Dedifferentiated amniotic fluid mesenchymal stem cell (primary cell): ENCODE measurements around the gene WNT9A.

Source experiments
- DNase-seq: peaks from one replicate; pipeline ENCODE4 v3.0.0-alpha.2; 2016; ENCODE audit errors: extremely low spot score

The WNT9A gene

DNA sequence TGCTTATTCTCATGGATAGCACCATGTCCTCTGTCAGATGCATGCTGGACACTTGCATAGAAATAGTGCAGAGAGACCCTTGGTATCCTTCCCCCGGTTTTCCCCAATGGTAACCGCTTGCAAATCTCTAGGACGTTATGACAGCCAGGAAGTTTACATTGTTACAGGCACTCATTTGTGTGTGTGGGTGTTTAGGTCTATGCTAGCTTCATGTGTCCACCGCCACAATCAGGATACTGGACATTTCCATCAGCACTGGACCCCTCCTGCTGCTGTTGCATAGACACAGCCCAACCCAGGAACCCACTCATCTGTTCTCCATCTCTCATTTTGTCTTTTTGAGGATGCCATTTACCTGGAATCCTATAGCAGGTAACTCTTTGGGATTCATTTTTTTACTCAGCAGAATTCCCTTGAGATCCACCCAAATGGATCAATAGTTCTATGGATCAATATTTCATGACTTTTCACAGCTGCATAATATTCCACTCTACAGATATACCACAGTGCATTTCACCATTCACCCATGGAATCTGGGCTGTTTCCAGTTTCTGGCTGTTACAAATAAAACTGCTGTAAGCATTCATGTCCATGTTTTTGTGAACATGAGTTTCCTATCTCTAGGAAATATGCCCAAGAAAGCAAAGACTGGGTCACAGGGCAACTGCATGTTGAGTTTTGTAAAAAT is 6.6 kb upstream of the WNT9A start:
- no peak for DNase-seq

GRCh38 chr1:227953022-227953412 is 5.3 kb upstream of the WNT9A start:
- no peak for DNase-seq

GRCh38 chr1:227952374-227953021 is 4.8 kb upstream of the WNT9A start:
- no peak for DNase-seq

GRCh38 chr1:227951624-227952373 is 4.1 kb upstream of the WNT9A start:
- DNase-seq = no peak

GRCh38 chr1:227950735-227951346 is 3.1 kb upstream of the WNT9A start:
- no peak for DNase-seq

DNA sequence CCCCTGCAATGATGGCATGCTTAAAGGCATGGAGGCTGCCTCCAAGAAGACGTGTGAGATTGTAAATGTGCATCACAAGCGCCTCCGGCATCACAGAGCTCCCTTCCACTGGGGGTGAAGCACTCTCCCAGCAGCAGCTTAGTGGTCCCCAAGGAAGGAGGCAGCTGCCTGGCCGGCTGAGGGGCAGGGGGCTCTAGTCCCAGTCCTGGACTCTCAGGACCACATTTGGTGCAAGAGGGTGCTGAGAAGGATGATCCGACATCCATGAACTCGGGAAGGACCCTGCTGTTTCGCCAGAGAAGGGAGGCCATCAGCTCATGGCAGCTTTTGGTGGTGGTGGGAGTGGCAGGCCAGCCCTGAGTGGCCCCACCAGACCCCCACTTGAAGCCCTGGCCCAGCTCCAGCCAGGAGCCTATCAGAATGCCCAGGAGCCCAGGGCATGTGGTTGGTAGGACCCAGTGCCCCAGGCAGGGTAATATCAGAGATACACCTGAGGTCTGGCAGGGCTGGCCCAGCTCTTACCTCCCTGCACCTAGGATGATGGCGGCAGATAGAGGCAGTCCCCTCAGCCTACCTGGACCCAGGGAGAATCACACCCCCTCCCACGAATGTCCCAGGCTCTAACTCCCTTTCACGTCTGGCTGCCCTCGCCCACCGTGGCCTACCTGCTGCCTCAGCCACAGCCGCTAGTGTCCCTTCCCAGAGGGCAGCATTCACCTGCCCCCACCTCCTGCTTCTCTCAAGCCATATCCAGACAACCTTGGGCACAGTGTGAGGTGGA is 2.4 kb upstream of the WNT9A start:
- DNase-seq = no peak

DNA sequence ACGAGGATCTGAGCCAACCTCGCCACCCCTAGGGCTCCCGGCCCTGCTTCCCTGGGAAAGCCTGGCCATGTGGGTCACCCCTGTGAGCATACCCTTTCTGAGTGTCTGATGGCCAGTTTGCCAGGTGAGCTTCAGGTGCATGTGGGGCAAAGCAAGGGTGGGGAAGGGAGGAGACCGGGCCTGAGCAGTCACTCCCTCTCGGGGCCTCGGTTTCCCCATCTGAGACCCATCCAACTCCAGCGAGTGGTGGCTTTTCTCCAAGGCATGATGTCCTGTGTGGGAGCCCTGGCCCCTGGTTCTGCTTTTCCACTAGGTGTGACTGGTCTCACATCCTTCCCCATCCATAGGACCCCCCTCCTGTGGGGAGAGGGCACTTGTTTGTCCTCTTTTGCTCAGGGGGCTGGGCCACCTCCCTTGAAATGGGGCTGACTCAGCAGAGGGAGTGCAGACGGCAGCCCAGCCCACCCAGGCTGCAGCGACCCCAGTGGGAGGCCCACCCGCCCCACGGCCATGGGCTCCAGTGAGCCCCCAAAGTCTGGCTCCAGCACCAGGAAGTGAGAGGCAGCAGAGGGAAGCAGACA is 1.7 kb upstream of the WNT9A start:
- no peak for DNase-seq

GRCh38 chr1:227948493-227949260 is 945 bp upstream of the WNT9A start:
- no peak for DNase-seq

DNA sequence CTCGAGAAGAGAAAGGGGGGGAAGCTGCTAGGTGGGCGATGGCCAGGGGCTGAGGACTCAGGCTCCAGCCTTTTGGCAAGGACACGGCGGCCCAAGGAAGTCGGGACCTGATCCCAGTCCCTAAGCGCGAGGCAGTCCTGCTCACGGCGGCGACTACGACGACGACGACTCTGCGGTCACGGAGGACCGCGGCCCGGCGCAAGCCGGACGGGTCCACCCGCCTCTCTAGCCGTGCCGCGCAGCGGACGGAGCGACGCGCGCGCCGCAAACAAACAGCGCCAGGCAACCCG is 401 bp downstream of the WNT9A start:
- no peak for DNase-seq

DNA sequence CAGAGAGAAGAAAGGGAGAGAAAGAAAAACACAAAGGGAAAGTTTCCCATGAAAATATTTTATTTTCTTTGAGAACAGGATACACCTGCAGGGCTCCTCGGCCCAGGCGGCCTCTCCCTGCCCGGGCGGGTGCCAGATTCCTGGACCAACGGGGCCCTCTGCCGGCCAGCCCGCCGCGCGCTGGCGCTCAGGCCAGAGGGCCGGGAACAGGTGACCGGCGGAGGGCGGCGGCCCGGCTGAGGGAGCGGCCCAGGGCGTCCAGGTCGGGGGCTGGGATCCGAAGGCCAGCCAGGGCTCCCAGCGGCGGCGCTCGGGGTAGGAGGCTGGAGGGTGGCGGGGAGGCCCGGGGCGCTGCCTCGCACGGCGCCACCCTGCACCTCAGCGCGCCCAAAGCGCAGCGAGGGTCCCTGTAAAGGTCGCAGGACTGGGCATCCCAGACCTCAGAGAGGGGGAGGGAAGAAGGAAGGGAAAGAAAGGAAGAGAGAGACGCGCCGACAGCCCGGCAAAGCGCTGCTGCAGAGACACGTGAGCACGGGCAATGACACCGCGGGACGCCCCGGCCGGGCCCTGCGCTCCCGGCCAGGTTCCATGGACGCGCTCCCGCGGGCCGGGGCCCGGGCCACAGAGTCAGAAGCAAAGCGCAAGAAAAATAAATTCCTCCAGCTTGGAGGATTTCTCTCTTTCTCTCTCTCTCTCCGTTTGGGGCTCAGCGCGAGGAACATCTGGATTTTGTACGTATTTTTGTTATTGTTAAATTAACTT is 927 bp downstream of the WNT9A start:
- DNase-seq = peak; percentile 55

DNA sequence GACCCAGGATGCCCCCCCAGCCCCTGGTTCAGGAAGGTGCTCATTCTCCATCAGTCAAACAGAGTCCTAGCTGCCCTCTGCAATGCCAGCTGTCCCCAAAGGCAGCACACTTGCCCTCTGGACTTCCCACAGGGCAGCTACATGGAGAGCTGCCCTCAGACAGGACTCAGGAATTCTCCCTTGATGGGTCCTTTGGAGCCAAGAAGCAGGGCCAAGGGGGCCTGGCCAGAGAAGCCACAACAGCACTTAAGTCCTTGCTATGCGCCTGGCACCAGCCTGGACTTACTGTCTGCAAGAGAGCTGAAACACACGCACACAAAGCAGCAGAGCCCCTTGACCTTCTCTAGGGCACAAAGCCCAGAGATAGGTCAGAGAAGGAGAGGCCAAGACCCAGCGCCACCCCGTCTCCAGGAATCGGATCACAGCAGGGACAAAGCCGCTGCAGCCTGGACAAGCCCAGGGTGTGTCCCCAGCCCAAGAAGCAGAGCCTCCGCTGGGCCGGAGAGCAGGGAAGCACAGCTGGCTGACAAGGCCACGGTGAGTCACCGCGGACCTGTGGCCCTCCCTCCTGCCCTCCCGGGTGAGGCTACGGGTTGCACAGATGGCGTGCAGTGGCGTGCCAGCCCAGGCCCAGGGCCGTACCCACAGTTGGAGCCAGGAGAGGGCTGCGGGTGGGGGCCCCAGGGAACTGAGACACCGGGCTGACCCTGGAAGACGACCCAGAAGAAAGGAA is 1.7 kb downstream of the WNT9A start:
- peak; percentile 55 for DNase-seq

DNA sequence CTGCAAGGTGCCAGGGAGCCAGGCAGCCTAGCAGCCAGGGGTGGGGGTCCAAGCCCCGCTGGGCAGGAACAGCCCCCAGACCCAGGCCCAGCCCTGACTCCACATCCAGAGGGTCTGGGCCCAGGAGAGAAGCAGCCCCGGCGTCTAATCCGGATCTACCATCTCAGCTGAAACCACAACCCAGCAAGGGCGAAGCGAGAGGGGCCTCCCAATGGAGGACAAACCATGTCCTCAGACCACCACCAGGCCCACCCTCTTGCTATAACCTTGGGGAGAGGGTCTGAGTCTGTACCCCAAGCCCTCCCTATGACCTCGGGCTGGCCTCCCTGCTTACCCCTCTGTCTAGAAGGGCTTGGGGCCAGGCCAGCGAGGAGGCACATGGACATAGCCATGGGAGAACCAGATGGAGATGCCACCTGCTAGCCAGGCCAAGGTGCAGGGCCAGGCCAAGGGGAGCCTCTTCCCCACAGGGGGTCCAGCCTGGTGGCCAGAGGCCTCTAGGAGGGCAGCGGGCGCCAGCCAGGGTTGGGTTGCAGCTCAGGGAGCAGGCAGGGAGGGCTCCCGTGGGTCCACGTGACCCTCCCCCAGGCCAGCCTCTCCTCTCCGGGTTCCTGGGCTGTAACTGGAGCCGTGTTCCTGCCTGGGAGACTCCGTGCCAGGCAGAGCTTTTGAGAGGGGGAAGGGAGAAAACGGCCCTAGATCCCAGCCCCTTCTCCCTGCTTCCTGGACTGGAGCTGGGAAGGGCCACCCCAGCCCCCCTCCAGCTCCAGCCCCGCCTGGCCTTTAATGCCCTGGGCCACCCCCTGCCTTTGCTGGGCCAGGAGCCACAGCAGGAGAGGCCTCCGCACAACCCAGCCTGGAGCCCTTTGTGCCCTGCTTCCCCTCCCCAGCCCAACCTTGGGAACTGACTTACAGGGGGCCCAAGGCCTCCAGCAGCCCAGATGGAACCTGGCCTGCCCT is 2.5 kb downstream of the WNT9A start:
- no peak for DNase-seq

- no peak for DNase-seq
Observed at GRCh38 chr1:227944090-227944930, 3.4 kb downstream of the WNT9A start.

GRCh38 chr1:227943381-227944089 is 4.2 kb downstream of the WNT9A start:
- no peak for DNase-seq

DNA sequence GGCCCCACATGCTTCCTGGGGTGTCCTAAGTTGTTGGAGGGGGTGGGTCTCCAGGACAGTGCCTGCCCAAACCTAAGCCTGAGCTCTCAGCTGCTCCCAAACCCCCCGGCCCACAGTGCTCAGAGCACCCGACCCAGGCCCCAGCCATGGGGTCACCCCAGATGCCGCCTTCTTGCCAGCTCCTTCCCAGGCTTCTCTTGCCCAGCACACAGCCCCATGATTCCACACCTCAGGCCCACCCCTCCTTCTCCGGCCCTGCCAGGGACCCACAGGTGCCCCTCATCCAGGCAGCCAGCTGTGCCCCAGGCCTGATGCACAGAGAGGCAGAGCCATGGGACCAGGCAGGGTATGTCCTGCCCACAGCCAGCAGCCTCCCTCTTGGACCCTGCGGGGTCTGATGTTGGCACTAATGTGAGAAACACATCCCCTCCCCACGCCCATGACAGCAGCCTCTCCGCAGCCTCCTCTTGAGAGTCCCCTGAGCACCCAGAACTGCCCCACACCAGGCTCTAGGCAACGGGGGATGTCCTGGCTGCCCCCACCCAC is 4.9 kb downstream of the WNT9A start:
- no peak for DNase-seq

GRCh38 chr1:227942021-227942715 is 5.6 kb downstream of the WNT9A start:
- no peak for DNase-seq
